K562 (cell line): Measurements from ENCODE around the gene CFAP221. TPM values are rescaled to one million over a fixed set of nuclear protein-coding genes. Genes with fewer than 3 reads are reported as not detected.

ENCODE experiments used
- BACH1 ChIP-seq: fragments of 200-800 bp; sonication (Bioruptor generic); IDR thresholded peaks from 2 replicates; pipeline ENCODE4 v1.6.1; 2016; ENCODE audit warnings: missing genetic modification characterization, missing compliant biosample characterization
- BDP1 ChIP-seq: IDR thresholded peaks from 3 replicates; pipeline ENCODE4 v1.6.1; 2011; ENCODE audit not compliant: insufficient read length, insufficient read depth
- CBX3 ChIP-seq, 2 experiments: IDR thresholded peaks; 1 replicate in 1 of 2; 2 replicates in 1 of 2; pipeline ENCODE4 v1.6.1; 2012; ENCODE audit warnings: inconsistent platforms in 2 of 2, low read length in 2 of 2, borderline replicate concordance in 1 of 2, control low read depth in 1 of 2
- ELF1 ChIP-seq: fragments of 200-800 bp; sonication (Bioruptor generic); IDR thresholded peaks from 2 replicates; pipeline ENCODE4 v1.6.1; 2016; ENCODE audit warnings: missing genetic modification characterization, missing compliant biosample characterization
- ERF ChIP-seq: fragments of 450-650 bp; formaldehyde crosslinking; IDR thresholded peaks from 2 replicates; pipeline ENCODE4 v1.4.0; 2020; ENCODE audit warnings: mild to moderate bottlenecking, mixed read lengths
- ESRRB ChIP-seq: fragments of 250-450 bp; sonication (Bioruptor Pico); IDR thresholded peaks from 2 replicates; pipeline ENCODE4 v1.5.0; 2020; ENCODE audit warnings: mild to moderate bottlenecking, moderate library complexity, borderline replicate concordance
- FOXA3 ChIP-seq, 2 experiments: fragments of 450-650 bp in 1 of 2; sonication (generic) in 1 of 2; formaldehyde crosslinking; IDR thresholded peaks in 1 of 2; conservative IDR thresholded peaks in 1 of 2; 2 replicates each; pipeline versions ENCODE4 v1.4.0 to v1.8.0; 2020 to 2022; ENCODE audit warnings: mild to moderate bottlenecking in 2 of 2, missing genetic modification reagents in 1 of 2
- FOXP1 ChIP-seq: sonication (generic); formaldehyde crosslinking; IDR thresholded peaks from 2 replicates; pipeline ENCODE4 v1.8.0; 2022; ENCODE audit warnings: mild to moderate bottlenecking, missing genetic modification reagents
- HDGF ChIP-seq: fragments of 450-650 bp; IDR thresholded peaks from 2 replicates; pipeline ENCODE4 v1.6.1; 2016
- HMG20A ChIP-seq: fragments of 450-650 bp; formaldehyde crosslinking; conservative IDR thresholded peaks from 2 replicates; pipeline ENCODE4 v1.4.0; 2020; ENCODE audit warnings: mild to moderate bottlenecking, mixed read lengths
- IFI16 ChIP-seq: fragments of 250-450 bp; sonication (Bioruptor Pico); IDR thresholded peaks from 2 replicates; pipeline ENCODE4 v2.1.2; 2022; ENCODE audit warnings: mild to moderate bottlenecking, inconsistent platforms
- KDM2B ChIP-seq: fragments of 250-450 bp; sonication (Bioruptor Pico); IDR thresholded peaks from 2 replicates; pipeline ENCODE4 v1.8.0; 2021; ENCODE audit warnings: mild to moderate bottlenecking, moderate library complexity
- KDM5B ChIP-seq: fragments of 200-600 bp; sonication (generic); IDR thresholded peaks from 2 replicates; pipeline ENCODE4 v1.6.1; 2012; ENCODE audit warnings: low read depth, mild to moderate bottlenecking, moderate library complexity, low read length, control low read depth, inconsistent platforms; ENCODE audit not compliant: insufficient replicate concordance
- PHB2 ChIP-seq: fragments of 450-650 bp; IDR thresholded peaks from 2 replicates; pipeline ENCODE4 v1.6.1; 2017; ENCODE audit warnings: low read depth
- PHF21A ChIP-seq: fragments of 450-650 bp; IDR thresholded peaks from 2 replicates; pipeline ENCODE4 v1.6.1; 2017; ENCODE audit warnings: low read depth, borderline replicate concordance
- PML ChIP-seq: IDR thresholded peaks from 2 replicates; pipeline ENCODE4 v1.6.1; 2012; ENCODE audit warnings: low read length, inconsistent platforms
- RBBP5 ChIP-seq: fragments of 200-600 bp; sonication (generic); IDR thresholded peaks from 2 replicates; pipeline ENCODE4 v1.6.1; 2012; ENCODE audit warnings: borderline replicate concordance, mild to moderate bottlenecking, low read length, control low read depth, inconsistent platforms; ENCODE audit not compliant: insufficient read depth, poor library complexity, severe bottlenecking
- RHOXF2B ChIP-seq: fragments of 250-450 bp; sonication (Bioruptor Pico); conservative IDR thresholded peaks from 2 replicates; pipeline ENCODE4 v1.5.1; 2021
- TBP ChIP-seq: optimal IDR thresholded peaks from 2 replicates; pipeline ENCODE3; 2011; ENCODE audit warnings: low read depth, low read length, improper control_type of control experiment
- ZNF133 ChIP-seq: fragments of 250-450 bp; sonication (Bioruptor Pico); IDR thresholded peaks from 2 replicates; pipeline ENCODE4 v1.4.0; 2020; ENCODE audit warnings: mild to moderate bottlenecking
- ZNF175 ChIP-seq: fragments of 200-800 bp; sonication (Bioruptor generic); IDR thresholded peaks from 2 replicates; pipeline ENCODE4 v1.6.1; 2016; ENCODE audit warnings: low read depth, mild to moderate bottlenecking, missing genetic modification characterization, missing compliant biosample characterization
- ZNF232 ChIP-seq: sonication (generic); formaldehyde crosslinking; IDR thresholded peaks from 2 replicates; pipeline ENCODE4 v1.8.0; 2022; ENCODE audit warnings: mild to moderate bottlenecking, missing genetic modification reagents
- polyA plus RNA-seq, 8 experiments: library from polyadenylated mRNA; depleted of rRNA in 4 of 8; stranded (reverse) in 5 of 8; unstranded in 3 of 8; fragments of >200 nt; fragmentation: Nextera tagmentation in 2 of 8; fragmentation: Illumina TruSeq in 1 of 8; extraction: Ambion mirVana in 2 of 8; extraction: Trizol in 1 of 8; gene quantifications; 2 replicates each; pipeline versions ENCODE4 v1.2.1 to v1.2.3, GENCODE V29; 2011 to 2014; ENCODE audit warnings: inconsistent platforms in 1 of 8, missing spikeins in 1 of 8
- total RNA-seq, 7 experiments: library from RNA; depleted of rRNA in 6 of 7; stranded (reverse); fragments of >200 nt in 6 of 7; fragmentation: Illumina TruSeq in 2 of 7; extraction: Trizol in 2 of 7; gene quantifications; 2 replicates each; pipeline versions ENCODE4 v1.2.1 to v1.2.3, GENCODE V29; 2011 to 2021; ENCODE audit warnings: low replicate concordance in 1 of 7
- TF ChIP-seq, protein P1 (sequence below): fragments of 450-650 bp; IDR thresholded peaks from 2 replicates; pipeline ENCODE4 v1.6.1; 2017; ENCODE audit warnings: antibody characterized with exemption
- TF ChIP-seq, protein P2 (sequence below), 3 experiments: fragments of 200-800 bp in 1 of 3; sonication (Bioruptor generic) in 1 of 3; sonication (generic) in 1 of 3; formaldehyde crosslinking in 1 of 3; IDR thresholded peaks; 2 replicates each; pipeline versions ENCODE4 v1.6.1 to v1.8.0; 2016 to 2022; ENCODE audit warnings: mild to moderate bottlenecking in 2 of 3, missing compliant biosample characterization in 2 of 3, missing genetic modification characterization in 2 of 3, missing genetic modification reagents in 1 of 3

Gene CFAP221
- total and polyA plus RNA-seq, 9 of the 15 experiments (the other 6 are each of a cell fraction or from before 2014, with no cell fraction given) = 0.09 to 1.4 (median 0.65) TPM

GRCh38 chr2:119544075-119544938 is at the start of gene CFAP221 (continued):
- no peak for TF ChIP-seq CBX3 (IDR thresholded peaks at IDR 0.05; ENCODE audit: borderline replicate concordance in 1 of 2, low read length in 2 of 2)
- TF ChIP-seq IFI16 (CRISPR knock-in tag) = no peak
- TF ChIP-seq FOXP1 (CRISPR knock-in tag) = no peak
- TF ChIP-seq, protein P1, sequence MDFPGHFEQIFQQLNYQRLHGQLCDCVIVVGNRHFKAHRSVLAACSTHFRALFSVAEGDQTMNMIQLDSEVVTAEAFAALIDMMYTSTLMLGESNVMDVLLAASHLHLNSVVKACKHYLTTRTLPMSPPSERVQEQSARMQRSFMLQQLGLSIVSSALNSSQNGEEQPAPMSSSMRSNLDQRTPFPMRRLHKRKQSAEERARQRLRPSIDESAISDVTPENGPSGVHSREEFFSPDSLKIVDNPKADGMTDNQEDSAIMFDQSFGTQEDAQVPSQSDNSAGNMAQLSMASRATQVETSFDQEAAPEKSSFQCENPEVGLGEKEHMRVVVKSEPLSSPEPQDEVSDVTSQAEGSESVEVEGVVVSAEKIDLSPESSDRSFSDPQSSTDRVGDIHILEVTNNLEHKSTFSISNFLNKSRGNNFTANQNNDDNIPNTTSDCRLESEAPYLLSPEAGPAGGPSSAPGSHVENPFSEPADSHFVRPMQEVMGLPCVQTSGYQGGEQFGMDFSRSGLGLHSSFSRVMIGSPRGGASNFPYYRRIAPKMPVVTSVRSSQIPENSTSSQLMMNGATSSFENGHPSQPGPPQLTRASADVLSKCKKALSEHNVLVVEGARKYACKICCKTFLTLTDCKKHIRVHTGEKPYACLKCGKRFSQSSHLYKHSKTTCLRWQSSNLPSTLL = no peak
- no peak for TF ChIP-seq FOXA3 (CRISPR knock-in tag; conservative IDR thresholded peaks at IDR 0.05 in 1 of 2, IDR thresholded peaks at IDR 0.05 in 1 of 2)
- no peak for TF ChIP-seq PML
- TF ChIP-seq PHB2 = no peak
- 0 out of 2 replicates have a peak, but pooled peaks have one; percentile 57 for TF ChIP-seq ERF (CRISPR knock-in tag)
- TF ChIP-seq, protein P2, sequence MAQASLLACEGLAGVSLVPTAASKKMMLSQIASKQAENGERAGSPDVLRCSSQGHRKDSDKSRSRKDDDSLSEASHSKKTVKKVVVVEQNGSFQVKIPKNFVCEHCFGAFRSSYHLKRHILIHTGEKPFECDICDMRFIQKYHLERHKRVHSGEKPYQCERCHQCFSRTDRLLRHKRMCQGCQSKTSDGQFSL (CRISPR knock-in tag; IDR thresholded peaks at IDR 0.05) = no peak
- TF ChIP-seq, protein P2 (tag; IDR thresholded peaks at IDR 0.05) = no peak
- no peak for TF ChIP-seq ZNF133
- TF ChIP-seq HMG20A = no peak
- TF ChIP-seq ELF1 = no peak
- TF ChIP-seq ZNF175 (CRISPR knock-in tag) = no peak
- TF ChIP-seq KDM2B (CRISPR knock-in tag) = no peak
- no peak for TF ChIP-seq HDGF
- no peak for TF ChIP-seq TBP
- TF ChIP-seq ZNF232 (CRISPR knock-in tag) = no peak
- TF ChIP-seq RBBP5 = peak; percentile 40
- no peak for TF ChIP-seq BDP1
- no peak for TF ChIP-seq BACH1 (tag)
- TF ChIP-seq ESRRB (CRISPR knock-in tag) = no peak
- TF ChIP-seq RHOXF2B (CRISPR knock-in tag) = no peak
- TF ChIP-seq KDM5B = peak; percentile 33
- TF ChIP-seq PHF21A = no peak
